ENCODE measurements around the gene APOA5. TPM values are rescaled to one million over a fixed set of nuclear protein-coding genes. Genes with fewer than 3 reads are reported as not detected.

The APOA5 gene
- polyA plus RNA-seq, 1 donor from 2014 or later = not detected

DNA sequence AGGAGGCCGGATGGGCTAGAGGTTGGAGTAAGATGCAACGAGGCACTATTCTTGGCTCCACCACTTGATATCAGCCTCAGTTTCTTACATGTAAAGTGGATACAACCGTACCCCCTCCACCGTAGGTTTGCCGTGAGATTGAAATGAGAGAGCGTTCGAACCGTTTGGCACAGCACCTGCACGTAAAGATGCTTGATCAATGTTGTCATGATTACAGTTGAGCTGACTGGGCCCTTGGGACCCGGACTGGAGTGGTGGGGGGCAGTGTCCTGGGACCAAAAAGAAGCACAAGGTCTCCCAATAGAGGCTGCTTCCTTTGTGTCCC, 41.8 kb upstream of the APOA5 start:
- no peaks in the 10 kb centered on the region for H3F3A ChIP-seq (ENCODE audit: insufficient read depth, low read length, poor library complexity, severe bottlenecking)
- H3K4me2 ChIP-seq (ENCODE audit: low read length) = no peak overlapping the region
- no peaks in the 10 kb centered on the region for H3K27me3 ChIP-seq (ENCODE audit: insufficient read depth, low read depth, low read length)
- no peaks in the 10 kb centered on the region for H3K9me3 ChIP-seq (ENCODE audit: low read length)
- H3K9me2 ChIP-seq (ENCODE audit: insufficient read depth, low read length) = no peaks in the 10 kb centered on the region
- no peak overlapping the region for H3K9ac ChIP-seq (ENCODE audit: low read length)
- no peaks in the 10 kb centered on the region for H4K20me1 ChIP-seq (ENCODE audit: insufficient read depth)
- no peak overlapping the region for H2AFZ ChIP-seq (ENCODE audit: low read depth, low read length)
- no peak overlapping the region for H3K27ac ChIP-seq (ENCODE audit: low read length)
- H3K36me3 ChIP-seq (ENCODE audit: insufficient read depth, low read length) = no peaks in the 10 kb centered on the region
- TF ChIP-seq EP300 (conservative IDR thresholded peaks at IDR 0.05; ENCODE audit: poor library complexity, severe bottlenecking) = no peak
- TF ChIP-seq, protein P1, sequence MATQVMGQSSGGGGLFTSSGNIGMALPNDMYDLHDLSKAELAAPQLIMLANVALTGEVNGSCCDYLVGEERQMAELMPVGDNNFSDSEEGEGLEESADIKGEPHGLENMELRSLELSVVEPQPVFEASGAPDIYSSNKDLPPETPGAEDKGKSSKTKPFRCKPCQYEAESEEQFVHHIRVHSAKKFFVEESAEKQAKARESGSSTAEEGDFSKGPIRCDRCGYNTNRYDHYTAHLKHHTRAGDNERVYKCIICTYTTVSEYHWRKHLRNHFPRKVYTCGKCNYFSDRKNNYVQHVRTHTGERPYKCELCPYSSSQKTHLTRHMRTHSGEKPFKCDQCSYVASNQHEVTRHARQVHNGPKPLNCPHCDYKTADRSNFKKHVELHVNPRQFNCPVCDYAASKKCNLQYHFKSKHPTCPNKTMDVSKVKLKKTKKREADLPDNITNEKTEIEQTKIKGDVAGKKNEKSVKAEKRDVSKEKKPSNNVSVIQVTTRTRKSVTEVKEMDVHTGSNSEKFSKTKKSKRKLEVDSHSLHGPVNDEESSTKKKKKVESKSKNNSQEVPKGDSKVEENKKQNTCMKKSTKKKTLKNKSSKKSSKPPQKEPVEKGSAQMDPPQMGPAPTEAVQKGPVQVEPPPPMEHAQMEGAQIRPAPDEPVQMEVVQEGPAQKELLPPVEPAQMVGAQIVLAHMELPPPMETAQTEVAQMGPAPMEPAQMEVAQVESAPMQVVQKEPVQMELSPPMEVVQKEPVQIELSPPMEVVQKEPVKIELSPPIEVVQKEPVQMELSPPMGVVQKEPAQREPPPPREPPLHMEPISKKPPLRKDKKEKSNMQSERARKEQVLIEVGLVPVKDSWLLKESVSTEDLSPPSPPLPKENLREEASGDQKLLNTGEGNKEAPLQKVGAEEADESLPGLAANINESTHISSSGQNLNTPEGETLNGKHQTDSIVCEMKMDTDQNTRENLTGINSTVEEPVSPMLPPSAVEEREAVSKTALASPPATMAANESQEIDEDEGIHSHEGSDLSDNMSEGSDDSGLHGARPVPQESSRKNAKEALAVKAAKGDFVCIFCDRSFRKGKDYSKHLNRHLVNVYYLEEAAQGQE (IDR thresholded peaks at IDR 0.05; ENCODE audit: borderline replicate concordance) = no peak
- no peak for TF ChIP-seq SMC3 (conservative IDR thresholded peaks at IDR 0.05; ENCODE audit: poor library complexity)
- TF ChIP-seq RAD21 (conservative IDR thresholded peaks at IDR 0.05) = no peak
- no peak for TF ChIP-seq MXI1 (conservative IDR thresholded peaks at IDR 0.05; ENCODE audit: poor library complexity, severe bottlenecking)
- no peak for TF ChIP-seq EZH2 (IDR thresholded peaks at IDR 0.05; ENCODE audit: borderline replicate concordance, insufficient read depth, low read length, poor library complexity, severe bottlenecking)
- TF ChIP-seq, protein P2, sequence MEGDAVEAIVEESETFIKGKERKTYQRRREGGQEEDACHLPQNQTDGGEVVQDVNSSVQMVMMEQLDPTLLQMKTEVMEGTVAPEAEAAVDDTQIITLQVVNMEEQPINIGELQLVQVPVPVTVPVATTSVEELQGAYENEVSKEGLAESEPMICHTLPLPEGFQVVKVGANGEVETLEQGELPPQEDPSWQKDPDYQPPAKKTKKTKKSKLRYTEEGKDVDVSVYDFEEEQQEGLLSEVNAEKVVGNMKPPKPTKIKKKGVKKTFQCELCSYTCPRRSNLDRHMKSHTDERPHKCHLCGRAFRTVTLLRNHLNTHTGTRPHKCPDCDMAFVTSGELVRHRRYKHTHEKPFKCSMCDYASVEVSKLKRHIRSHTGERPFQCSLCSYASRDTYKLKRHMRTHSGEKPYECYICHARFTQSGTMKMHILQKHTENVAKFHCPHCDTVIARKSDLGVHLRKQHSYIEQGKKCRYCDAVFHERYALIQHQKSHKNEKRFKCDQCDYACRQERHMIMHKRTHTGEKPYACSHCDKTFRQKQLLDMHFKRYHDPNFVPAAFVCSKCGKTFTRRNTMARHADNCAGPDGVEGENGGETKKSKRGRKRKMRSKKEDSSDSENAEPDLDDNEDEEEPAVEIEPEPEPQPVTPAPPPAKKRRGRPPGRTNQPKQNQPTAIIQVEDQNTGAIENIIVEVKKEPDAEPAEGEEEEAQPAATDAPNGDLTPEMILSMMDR (IDR thresholded peaks at IDR 0.05; ENCODE audit: poor library complexity, severe bottlenecking) = no peak
- TF ChIP-seq POLR2AphosphoS5 (IDR thresholded peaks at IDR 0.05) = no peak
- TF ChIP-seq TAF1 (IDR thresholded peaks at IDR 0.05; ENCODE audit: low read depth) = no peak
- H3K4me3 ChIP-seq (ENCODE audit: low read length) = no peak overlapping the region
- no peaks in the 10 kb centered on the region for H3K79me2 ChIP-seq (replicated peaks; ENCODE audit: insufficient read depth, low read length)

DNA sequence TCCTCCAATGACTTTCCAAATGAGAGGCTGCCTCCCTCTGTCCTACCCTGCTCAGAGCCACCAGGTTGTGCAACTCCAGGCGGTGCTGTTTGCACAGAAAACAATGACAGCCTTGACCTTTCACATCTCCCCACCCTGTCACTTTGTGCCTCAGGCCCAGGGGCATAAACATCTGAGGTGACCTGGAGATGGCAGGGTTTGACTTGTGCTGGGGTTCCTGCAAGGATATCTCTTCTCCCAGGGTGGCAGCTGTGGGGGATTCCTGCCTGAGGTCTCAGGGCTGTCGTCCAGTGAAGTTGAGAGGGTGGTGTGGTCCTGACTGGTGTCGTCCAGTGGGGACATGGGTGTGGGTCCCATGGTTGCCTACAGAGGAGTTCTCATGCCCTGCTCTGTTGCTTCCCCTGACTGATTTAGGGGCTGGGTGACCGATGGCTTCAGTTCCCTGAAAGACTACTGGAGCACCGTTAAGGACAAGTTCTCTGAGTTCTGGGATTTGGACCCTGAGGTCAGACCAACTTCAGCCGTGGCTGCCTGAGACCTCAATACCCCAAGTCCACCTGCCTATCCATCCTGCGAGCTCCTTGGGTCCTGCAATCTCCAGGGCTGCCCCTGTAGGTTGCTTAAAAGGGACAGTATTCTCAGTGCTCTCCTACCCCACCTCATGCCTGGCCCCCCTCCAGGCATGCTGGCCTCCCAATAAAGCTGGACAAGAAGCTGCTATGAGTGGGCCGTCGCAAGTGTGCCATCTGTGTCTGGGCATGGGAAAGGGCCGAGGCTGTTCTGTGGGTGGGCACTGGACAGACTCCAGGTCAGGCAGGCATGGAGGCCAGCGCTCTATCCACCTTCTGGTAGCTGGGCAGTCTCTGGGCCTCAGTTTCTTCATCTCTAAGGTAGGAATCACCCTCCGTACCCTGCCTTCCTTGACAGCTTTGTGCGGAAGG, 40.9 kb upstream of the APOA5 start:
- no peak for TF ChIP-seq RAD21 (conservative IDR thresholded peaks at IDR 0.05)
- TF ChIP-seq EZH2 (IDR thresholded peaks at IDR 0.05; ENCODE audit: borderline replicate concordance, insufficient read depth, low read length, poor library complexity, severe bottlenecking) = no peak
- no peak for TF ChIP-seq TAF1 (IDR thresholded peaks at IDR 0.05; ENCODE audit: low read depth)
- TF ChIP-seq, protein P2 (IDR thresholded peaks at IDR 0.05; ENCODE audit: poor library complexity, severe bottlenecking) = no peak
- no peak for TF ChIP-seq POLR2AphosphoS5 (IDR thresholded peaks at IDR 0.05)
- TF ChIP-seq SMC3 (conservative IDR thresholded peaks at IDR 0.05; ENCODE audit: poor library complexity) = no peak
- TF ChIP-seq EP300 (conservative IDR thresholded peaks at IDR 0.05; ENCODE audit: poor library complexity, severe bottlenecking) = no peak
- TF ChIP-seq, protein P1 (IDR thresholded peaks at IDR 0.05; ENCODE audit: borderline replicate concordance) = no peak
- TF ChIP-seq MXI1 (conservative IDR thresholded peaks at IDR 0.05; ENCODE audit: poor library complexity, severe bottlenecking) = no peak
- Histone ChIP-seq H4K20me1 (ENCODE audit: insufficient read depth) (no peaks in the 10 kb centered on the region), H3K9ac (ENCODE audit: low read length) (no peak overlapping the region), H3F3A (ENCODE audit: insufficient read depth, low read length, poor library complexity, severe bottlenecking) (no peaks in the 10 kb centered on the region), H2AFZ (ENCODE audit: low read depth, low read length) (no peak overlapping the region), H3K79me2 (replicated peaks; ENCODE audit: insufficient read depth, low read length) (no peaks in the 10 kb centered on the region), H3K36me3 (ENCODE audit: insufficient read depth, low read length) (no peaks in the 10 kb centered on the region), H3K27ac (ENCODE audit: low read length) (no peak overlapping the region), H3K9me2 (ENCODE audit: insufficient read depth, low read length) (no peaks in the 10 kb centered on the region), H3K9me3 (ENCODE audit: low read length) (no peaks in the 10 kb centered on the region), H3K27me3 (ENCODE audit: insufficient read depth, low read depth, low read length) (no peaks in the 10 kb centered on the region), H3K4me2 (ENCODE audit: low read length) (no peak overlapping the region), H3K4me3 (ENCODE audit: low read length) (no peak overlapping the region)
